AG10803 (cell line): ENCODE measurements around the gene CCDC27.

Source experiments
- DNase-seq: peaks from one replicate; pipeline ENCODE4 v3.0.0; 2010; ENCODE audit warnings: low read depth
- H3K4me3 ChIP-seq: 2 replicates; pipeline ENCODE4 v1.5.1; 2011; ENCODE audit warnings: mild to moderate bottlenecking, low read length, control low read depth
- CTCF ChIP-seq: conservative IDR thresholded peaks from 2 replicates; pipeline ENCODE4 v1.5.1; 2011; ENCODE audit warnings: mild to moderate bottlenecking, low read length, control low read depth, inconsistent platforms

Gene CCDC27

DNA sequence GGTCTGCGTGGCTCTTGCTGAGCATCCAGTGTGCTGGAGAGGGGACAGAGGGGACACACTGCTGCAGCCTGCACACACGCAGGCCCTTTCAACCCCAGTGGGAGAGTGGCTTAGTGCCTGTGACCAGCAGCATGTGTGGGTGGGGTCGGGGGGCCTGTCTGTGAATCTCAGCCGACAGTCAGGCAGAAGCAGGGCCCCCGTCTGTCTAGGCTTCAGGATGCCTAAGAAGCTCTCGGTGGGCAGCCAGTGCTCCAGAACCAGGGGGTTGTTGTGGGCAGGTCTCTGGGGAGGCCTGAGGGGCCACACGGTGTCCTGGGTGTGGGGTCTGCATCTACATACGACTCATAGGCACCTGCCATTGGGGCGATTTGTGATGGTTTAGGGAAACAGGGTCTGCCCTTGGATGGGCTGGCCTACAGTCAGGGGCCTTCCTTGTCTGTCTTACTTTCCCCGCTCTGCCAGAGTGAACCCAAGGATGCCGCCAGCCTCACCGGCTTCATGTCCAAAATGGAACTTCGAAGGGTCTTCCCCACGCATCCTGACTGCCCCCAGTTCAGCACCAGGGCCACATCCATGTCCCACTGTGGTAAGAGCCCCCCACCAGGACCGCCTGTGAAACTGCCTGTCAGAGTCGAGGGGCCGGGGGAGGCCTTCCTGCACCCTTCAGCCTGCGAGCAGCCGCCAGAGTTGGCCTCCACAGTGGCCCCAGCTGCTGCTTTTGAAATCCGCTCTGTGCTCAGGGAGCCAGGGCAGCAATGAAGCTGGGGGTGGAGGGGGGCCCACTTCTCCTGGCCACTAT lies 1.6 kb downstream of the CCDC27 start:
- TF ChIP-seq CTCF = no peak
- DNase-seq = no peak

DNA sequence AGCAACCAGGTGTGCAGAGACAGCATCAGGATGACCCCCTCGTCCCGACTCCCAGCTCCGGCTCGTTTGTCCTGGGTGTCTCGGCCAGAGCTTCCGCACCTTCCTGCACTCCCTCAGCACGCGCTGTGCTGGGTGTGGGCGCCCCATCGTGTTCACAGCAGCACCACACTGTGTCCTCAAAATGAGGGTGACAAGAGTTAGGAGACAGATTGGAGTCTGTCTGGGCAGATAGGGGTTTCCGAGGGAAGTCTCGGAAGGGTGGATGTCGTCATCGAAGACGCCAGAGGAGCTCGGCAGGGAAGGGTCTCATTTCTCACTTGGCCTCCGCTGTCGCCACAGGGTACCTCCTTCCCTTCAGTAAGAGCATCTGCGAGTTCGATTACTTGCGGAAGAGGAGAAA lies 4.1 kb downstream of the CCDC27 start:
- no peak for TF ChIP-seq CTCF
- H3K4me3 ChIP-seq = no peak overlapping the region
- DNase-seq = no peak

More for the DNA sequence above, 1.6 kb downstream of the CCDC27 start:
- H3K4me3 ChIP-seq = no peak overlapping the region

DNA sequence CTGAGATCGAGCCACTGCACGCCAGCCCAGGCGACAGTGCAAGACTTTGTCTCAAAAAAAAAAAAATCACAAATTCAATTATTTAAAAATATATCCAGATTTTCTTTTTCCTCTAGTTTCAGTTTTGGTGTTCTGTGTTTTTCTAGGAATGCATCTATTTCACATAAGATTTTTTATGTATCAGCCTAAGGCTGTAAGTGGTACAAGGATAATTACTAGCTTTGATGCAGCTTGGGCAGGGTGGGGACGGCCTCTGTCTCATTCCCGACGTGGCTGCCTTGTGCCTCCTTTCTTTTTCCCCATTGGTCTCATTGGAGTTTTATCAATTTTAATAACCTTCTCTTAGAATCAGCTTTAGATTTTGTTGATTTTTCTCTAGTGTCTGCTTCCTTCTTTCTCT lies 6.9 kb downstream of the CCDC27 start:
- DNase-seq = no peak
- no peak overlapping the region for H3K4me3 ChIP-seq
- TF ChIP-seq CTCF = no peak

GRCh38 chr1:3759796-3760195 lies 7.5 kb downstream of the CCDC27 start:
- DNase-seq = no peak
- TF ChIP-seq CTCF = no peak
- H3K4me3 ChIP-seq = no peak overlapping the region

- no peak for DNase-seq
- no peak for TF ChIP-seq CTCF
- no peak overlapping the region for H3K4me3 ChIP-seq
Measured at GRCh38 chr1:3761296-3762010, 9.2 kb downstream of the CCDC27 start.

DNA sequence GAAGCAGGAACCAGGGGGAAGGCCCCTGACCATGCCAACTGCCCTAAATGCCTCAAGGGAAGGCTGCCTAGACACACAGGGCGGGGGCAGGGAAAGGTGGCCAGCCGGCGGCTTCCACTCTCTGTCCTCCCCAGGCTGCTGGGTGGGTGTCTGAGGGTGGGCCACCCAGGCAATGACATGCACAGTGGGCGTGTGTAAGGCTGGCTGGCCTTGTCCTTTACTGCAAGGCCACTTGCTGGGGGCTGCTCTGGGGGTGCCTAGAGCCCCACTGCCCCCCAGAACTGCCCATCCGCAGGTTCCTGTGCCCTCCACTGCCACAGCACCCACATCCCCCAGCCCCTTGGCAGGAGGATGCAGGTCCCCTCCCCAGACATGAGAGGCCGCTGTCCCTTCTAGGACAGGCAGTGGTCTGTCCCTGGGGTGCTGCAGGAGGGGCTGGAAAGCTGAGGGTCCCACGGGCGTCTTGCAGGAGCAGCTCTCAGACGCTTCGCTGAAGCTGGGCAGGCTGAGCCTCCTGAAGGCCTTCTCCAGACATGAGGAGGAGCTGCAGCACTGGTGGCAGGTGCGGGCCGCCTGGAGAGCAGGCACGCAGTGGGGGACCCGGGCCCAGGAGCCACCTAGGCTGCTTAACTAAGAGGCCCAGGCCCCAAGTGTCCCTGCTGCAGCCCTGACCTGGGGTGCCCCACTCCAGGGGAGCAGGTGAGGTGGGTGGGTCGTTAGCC lies 10.1 kb downstream of the CCDC27 start:
- no peak overlapping the region for H3K4me3 ChIP-seq
- TF ChIP-seq CTCF = no peak
- DNase-seq = no peak
